ENCODE data around the gene TAOK1.
A peak's percentile ranks its signal among the peaks of the same experiment; 100 is the strongest.

Gene TAOK1

DNA sequence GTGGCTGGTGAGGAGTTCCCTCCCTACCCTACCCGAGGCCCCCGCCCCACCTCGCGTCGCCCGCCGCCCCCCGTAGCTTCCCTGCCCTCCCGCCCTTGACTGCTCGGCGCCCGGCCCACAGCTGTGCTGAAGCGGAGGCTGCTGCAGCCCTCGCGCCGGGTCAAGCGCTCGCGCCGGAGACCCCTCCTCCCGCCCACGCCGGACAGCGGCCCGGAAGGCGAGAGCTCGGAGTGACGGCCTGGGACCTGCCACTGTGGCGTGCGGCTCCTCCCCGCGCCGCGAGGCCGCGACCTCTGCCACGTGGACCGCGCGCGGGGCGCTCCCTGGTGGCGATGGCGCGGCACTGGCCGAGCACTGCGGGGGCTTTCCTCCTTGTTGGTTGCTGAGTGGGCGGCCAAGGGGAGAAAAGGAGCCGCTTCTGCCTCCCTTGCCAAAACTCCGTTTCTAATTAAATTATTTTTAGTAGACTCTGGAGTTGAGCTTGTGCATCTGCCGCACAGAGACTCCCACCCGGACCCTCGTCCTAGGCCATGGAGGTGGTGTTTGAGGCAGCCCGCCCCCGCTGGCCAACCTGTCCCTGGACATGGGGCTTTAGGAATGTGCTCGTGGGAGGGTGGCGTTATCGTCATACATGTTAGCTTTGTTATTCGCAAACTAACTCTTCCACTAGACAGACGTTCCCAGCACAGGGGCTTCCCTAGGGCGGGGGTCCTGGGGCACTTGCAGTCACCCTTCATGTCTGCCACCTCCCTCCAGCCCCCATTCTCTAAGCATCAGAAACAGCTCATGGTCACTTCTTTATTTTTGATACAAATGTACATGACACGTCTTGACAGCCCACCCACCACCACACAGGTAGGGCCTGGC lies 182.8 kb downstream of the TAOK1 start:
- peak; percentile 84 for DNase-seq

DNA sequence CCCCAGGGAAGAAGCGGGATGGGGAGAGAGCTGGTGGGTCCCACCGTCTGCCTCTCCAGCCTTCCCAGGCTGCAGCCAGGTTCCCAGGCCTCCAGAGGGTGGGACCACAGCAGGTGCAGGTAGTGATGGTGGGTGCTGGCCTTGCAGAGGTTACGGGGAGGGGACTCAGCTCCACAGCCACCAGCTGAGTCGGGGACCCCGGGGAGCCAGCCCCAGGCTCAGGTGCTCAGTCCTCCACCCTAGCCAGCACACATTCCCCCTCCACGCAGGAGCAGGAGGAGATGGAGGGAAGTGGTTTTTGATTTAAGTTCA lies 183.4 kb downstream of the TAOK1 start:
- DNase-seq: no peak

DNA sequence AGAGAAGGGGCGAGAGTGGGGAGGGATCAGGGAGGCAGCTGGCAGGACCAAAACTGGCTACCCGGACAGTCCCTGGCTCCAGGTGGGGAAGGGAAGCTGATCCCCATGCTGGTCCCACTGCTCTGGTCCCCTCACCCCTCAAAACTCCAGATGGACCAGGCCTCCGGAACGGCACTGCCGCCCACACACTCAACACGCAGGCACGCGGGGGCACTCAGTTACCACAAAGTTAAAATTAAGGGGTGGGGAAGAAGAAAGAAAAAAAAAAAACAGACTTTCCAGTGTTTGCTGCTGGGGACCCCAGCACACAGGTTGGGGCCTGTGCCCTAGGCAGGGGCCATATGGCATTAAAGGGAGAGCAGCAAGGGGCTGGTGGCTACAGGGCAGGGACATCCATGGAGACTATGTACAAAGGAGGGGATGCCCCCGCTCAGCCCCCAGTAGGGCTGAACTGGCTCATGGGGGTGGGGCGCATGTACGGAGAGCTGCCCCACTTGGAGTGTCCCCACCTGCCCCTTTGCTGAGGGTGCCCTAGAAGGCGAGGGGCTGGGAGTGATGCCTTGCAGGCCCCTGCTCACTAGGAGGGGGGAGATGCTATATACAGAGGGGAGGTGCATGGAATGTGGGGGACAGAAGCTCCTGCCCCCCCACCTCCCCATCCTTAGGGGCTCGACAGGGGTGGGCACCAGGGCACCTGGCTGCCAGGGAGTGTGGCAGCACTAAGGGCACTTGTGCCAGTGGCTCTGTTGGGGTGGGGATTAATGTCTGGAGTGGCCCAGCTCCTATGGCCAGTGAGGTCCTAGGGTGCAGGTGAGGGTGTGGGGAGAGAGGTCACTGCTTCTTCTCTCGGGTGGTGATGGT lies 183.9 kb downstream of the TAOK1 start:
- DNase-seq: no peak

DNA sequence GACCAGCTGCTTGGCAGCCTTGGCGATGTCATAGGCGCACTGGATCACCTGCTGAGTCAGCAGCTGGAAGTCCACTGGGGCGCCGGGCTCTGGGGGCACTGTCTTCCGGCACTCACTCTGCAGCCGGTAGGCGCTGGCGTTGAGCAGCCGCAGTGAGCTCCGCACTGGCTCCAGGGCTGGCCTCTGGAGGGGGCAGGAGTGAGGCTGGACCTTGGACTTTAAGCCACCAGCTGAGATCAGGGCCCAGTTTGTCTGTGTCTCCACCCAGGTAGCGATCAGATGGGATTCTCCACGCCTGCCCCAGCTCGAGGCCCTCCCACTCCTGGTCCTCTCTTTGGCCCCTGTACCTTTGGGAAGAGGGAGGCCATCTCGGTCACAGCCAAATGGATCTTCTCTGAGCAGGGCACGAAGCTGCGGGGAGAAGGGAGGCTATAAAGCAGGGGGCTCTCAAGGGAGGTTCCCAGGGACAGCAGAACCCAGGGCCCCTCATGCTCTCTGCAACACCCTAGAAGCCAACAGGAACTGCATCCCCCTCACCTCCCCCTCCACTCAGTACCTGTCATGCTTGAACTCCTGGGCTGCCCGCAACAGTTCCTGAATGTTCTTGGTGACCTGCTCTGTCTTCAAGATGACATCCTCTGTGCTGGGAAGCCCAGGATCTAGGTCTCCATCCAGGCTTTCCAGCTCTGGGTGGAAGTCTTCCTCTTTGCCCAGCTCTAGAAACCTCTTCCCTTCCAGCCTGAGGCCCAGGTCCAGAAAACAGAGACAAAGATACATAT lies 184.8 kb downstream of the TAOK1 start:
- no peak for DNase-seq

DNA sequence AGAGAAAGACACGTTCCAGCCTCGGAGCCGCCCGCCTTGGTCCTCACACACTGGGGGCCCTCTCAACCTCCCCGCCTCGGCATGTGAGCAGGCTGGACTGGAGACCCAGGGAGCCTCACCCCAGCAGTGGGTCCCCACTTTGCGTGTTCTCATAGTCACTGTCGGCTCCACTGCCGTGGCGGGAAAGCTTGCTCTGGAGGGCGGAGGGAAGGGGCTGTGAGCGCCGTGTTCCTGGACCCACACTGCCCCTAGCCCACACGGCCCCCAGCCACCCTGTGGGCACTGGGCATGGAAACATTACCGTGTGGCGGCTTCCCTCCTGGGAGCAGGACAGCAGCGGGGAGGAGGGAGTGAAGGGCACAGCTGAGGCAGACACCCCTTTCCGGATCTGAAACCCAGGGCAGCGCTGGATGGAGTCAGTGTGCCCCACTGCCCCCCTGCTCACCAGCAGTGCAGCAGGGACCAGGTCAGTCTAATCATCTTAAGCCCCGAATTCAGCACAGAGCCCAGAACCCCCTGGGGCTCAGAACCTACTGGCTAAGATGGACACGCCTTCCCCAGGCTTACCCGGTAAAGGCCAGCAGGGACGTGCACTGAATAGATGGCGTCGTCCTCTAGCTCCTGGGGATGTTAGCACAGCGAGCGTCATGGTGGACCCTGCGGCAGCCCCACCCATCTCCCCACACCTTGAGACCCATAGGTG lies 185.5 kb downstream of the TAOK1 start:
- no peak for DNase-seq

DNA sequence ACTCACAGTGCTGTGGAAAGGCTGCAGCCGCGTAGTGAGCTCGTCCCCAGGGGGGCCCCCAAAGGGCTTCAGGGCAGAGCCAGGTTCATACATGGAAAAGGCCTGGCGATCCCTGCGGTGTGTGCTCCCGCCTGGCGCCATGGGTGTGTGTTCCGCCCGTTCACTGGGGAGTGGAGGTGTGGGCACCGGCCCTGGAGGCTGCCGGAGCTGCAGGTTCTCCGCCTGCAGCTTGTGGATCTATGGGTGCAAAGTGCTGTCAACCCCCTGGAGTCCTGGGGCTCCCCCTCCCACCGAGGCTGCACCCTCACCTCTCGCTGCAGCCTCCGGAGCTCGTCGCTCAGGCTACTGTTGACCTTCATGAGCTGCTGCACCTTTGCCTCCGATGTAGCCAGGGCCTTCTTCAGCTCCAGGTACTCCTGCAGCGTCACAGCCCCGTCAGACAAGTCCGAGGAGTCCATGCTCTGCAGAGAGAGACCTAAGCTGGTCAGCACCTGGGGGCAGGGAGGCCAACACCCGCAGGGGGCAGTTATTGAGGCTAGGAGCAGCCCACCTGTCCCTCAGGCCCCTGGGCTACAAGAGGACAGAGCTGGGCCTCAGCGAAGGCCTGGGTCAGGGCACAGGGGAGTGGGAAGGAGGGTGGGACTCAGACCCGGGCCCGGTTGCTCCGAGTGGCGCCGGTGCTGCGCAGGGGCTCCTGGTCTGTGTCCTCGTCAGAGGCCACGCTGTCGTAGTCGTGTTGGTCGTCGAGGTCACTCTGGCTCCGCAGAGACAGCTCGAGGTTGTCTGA lies 186.2 kb downstream of the TAOK1 start:
- no peak for DNase-seq

DNA sequence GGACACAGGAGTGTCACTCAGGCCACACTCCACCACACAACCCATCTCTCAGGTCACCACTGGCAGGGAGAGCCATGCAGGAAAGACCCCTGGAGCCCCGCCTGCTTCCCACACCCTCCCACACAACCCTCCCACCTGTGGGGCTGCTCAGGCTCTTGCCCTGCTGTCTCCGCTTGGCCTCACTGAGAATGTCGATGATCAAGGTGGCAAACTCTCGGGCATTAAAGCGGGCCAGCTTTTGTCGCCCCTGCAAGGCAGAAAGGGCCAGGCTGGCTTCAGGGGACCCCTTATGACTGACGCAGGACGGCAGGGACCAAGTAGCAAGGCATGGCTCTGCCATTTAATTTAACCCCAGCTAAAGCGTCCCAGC lies 186.8 kb downstream of the TAOK1 start:
- DNase-seq: no peak

DNA sequence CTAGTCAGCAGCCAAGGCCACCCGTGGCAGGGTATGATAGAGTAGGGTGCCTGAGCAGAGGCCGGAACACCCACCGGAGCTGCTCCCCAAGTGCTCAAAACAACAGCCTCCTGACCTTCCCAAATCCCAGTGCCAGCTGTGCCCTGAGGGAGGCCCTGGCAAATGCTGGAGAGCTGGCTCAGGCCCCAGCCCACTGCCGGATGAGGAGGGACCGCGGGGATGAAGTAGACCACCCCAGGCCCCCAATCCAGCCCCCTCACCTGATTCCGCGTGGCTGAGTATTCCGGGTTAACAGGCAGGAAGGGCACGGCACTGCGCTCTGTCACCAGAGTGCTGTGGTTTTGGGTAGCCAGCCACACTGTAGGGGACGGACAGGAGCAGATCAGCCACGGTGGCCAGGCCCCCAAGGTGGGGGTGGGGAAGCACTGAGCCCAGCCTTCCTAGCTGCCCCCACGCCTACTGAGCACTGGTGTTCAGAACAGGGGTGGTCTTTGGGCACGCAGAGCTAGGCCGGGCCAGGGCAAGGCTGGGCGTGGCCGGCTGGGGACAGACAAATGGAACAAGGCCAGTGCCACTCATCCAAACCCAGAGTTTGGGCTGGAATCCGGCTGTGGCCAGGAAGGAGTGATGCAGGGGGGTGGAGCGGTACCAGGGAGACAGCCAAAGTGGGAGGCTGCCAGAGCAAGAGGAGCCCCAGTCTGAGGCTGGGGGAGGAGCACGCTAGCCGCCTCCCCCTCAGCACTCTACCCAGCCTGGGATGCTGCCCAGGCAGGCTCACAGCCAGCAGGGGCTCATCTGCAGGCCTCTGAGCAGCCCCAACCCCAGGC lies 187.4 kb downstream of the TAOK1 start:
- no peak for DNase-seq

DNA sequence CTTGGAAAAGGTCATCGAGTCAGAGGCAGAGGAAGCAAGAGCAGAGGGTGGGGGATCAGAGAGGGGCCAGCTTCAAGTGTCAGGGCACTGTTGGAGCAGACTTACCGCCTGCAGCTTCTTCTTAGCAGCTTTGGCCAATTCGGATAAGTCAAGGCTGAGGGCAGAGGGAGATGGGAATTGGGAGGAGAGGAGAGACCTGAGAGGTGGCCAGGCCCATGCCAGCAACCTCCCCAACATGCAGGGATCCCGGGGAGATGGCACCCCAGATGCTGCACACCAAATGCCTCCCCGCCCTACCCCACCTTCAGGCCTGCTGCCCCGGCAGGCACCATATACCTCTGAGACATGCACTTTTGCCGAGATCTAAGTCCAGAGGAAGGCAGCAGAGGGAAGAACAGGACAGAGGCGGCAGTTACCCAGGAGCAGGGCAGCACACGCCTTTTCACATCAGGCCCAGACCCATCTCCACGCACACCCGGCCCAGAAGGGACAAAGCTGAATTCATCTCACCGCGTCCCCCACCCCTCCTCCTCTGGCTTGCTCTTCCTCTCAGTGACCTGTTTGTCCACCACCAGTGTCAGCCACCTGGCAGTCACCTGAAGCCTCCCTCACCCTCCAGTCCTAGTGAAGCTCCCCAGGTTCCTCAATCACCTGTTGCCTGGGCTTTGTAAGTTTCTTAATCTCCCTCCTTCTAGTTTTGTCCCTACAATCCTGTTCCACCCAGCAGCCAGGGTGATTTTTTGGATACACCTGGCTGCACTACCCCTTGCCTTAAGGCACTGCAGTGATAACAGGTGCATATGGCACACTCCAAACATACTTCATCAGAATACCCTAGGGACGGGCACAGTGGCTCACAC lies 188.7 kb downstream of the TAOK1 start:
- DNase-seq: no peak

DNA sequence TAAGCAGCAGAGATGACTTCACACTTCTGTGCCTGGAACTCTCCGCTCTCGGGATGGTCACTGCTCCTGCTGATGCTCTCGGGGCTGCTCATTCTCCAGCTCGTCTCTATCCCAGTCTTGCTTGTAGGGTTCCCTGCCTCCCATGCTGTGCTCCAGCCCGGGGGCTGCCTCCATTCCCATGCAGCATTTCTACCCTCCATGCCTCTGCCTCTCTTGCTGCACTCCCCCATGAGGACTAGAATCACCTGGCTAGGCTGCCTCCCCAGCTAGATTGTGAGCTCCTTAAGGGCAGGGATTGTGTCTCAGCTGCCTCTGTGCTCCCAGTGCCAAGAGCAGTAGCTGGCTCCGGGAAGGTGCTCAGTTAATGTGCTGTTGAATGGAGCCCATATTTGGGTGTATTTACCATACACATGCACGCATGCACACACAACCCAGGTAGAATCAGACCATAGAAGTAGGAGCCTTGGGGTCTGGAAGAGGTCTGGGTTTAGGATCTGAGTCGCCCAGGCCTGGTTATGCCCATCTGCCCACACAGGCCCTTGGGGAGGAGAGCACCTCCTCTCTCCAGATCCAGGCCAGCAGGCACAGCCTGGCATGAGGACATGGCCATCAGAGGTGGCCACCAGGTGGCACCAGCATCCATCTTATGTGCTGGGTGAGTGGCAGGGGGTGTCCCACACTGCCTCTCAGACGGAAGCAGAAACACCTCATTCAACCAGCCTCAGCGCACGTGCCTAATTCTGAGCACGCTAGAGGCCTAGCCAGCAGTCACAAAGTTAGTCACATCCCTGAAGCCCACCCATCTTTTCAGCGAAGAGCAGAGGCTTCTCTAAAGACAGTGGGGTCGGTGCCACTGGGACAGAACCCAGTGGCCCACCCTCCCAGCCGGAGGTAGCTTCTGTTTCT lies 190.0 kb downstream of the TAOK1 start:
- DNase-seq: peak; percentile 92

DNA sequence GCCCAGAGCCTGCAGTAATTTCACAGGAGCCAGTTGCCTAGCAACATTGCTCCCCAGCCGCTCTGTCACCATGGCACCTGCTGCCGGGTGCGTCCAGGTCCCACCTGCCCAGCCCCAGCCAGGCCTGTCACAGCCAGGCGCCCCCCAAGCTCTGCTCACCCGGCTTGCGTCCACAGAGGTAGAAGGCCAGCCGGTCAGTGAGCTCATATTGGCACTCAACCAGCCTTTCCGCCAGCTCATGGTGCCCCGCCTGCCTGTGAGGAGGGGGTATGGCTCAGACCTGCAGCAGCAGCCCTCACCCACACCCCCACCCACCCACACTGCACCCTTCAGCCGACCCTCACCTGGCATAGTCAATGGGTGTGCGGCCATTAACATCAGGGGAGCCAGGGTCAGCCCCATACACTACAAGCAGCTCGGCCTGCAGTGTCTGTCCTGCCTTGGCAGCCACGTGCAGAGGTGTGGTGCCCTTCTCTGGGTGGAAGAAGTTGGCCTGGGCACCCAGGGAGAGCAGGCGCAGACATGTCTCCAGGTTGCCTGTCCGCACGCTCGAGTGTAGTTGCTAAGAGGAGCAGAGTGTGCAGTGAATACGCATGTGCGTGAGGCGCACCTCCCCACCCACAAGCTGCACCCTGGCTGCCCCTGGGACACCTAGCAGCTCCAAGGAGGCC lies 191.6 kb downstream of the TAOK1 start:
- no peak for DNase-seq

DNA sequence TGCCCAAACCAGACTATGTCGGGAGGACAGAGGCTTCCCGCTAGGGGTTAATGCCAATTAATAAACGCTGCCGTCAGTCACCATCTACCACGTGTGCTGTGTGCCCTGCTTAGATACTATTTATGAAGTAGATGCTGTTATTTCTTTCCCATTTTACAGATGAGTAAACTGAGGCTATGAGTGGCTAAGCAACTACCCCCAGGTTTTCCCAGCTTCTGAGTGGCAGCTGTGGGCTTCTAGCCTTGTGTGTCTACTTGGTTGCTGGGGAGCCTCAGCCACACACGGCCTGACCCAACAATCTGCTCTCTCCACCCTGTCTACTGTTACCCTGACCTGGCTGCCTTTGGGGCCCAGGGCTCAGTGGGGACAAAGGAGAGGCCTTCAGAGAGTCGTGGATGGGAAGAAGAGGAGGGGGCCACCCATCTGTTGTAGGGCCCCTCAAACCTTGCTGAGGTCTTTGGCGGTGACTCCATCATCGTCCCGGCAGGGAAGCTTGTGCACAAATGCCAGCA lies 192.1 kb downstream of the TAOK1 start:
- no peak for DNase-seq

DNA sequence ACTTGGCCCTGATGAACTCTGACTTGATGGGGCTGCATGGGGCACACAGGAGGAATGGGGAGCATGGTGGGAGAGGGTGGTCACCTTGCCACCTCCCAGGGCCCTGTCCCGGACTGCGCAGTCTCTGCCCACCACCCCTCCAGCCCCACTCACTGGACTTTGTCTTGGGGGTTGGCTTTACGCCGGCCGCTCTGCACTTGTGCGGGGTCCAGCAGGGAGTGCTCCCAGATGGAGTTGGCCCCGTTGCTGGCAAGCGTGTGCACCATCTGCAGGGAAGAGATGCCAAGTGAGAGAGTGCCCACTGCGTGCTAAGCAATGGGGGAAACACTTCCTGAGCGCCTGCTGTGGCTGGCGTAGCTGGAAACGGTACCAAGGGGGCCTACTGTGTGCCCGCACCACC lies 192.6 kb downstream of the TAOK1 start:
- no peak for DNase-seq

DNA sequence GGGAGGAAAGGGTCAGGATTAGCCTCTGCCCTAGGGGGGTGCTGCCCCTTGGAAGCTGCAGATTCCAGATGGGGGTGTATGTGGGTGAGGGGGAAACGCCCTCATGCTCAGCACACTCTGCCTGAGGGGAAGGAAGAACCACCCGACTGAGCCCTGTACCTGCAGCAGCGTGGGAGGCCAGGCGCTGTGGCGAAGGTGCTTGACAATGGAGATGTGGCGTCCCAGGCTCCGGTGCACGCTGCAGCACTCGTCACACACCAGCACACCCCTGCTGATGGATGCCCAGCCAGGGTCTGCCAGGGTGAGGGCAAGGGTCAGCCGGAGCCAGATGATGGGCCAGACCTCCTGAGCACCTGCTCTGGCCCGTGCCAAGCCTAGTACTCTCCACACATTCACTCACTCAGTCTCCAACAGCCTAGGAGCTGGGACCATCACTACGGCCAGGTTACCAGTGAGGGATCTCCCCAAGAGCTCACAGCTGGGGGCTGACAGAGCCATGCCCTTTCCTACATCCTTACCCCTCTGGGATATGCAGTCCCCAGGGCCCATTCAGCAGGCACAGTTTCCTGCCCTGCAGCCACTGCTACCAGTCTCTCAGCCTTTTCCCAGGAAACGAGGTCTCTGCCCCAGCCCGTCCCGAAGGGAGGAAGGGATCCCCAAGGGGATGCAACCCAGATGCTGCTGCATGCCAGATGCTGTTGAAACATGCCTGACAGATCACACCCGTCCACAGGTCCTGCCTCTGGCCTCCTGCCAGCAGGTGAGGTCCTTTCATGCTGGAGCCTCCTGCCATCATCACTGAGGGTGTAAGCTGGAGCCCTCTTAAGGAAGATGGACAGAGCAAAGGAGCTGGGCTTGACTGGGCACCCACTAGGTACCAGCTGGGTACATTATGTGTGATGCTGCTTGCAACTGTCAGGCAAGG lies 193.4 kb downstream of the TAOK1 start:
- no peak for DNase-seq

DNA sequence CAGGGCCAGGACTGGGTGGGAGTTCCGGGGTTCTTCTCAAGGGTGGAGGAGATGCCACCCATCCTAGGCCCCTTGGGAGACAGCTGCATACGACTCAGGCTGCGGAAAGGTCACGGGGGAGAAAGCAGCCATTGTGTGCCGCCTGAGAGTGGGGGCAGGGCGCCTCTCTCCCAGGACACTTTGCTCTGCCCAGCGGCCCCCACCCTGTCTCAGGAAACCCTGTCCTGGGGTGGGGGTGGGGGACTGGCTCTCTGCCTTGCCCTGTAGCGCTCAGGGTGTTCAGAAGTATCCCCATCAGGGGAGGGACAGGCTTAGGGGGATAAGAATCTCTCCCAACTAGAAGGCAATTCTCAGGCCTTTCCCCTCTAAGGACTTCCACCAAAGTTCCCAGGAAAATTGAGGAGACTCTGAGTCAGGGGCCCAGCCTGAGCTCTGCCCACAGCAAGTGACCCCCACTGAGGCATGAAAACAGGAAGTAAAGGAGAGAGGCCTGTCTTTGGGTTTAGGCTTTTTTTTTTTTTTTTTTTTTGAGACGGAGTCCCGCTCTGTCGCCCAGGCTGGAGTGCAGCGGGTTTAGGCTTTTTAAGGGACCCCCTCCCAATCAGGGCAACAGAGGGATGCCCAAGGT lies 194.4 kb downstream of the TAOK1 start:
- no peak for DNase-seq

DNA sequence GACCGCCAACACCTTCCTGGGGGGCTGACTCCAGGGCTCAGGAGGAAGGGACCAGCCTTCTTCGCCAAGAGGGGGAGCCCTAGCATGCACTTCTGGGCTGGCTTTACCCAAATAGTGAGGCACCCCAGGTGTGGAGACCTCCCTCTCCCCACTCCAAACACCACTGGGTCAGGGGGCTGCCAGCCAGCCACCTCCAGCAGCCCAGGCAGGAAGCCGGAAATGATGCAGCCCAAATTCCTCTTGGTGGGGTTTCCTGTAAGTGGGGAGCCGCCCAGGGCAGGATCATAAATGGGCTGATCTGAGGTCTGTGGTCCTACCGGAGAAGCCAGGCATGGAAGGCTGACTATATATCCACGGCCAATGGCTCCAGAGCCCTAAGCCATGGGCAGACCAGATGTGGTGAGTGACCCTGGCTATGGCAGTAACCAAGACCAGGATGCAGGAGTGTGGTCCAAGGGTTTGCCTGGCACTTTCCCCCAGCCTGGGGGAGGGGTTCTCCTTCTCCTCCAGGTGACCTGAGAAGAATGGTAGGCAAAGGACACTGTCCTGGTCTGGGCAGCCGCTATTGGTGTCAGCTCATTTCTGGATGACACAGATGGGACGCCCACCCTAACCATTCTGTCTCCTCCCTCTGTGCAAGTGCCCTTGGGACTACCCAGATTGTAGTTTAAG lies 195.1 kb downstream of the TAOK1 start:
- no peak for DNase-seq

Measured in activated CD8-positive, alpha-beta memory T cell treated with anti-CD3 and anti-CD28 coated beads, Interleukin-2, amount 50 U/mL, for 48 hours (primary cell).